ENCODE results near the gene SHC2. TPM values are rescaled to one million over a fixed set of nuclear protein-coding genes. Genes with fewer than 3 reads are reported as not detected.
A peak's percentile ranks its signal among the peaks of the same experiment; 100 is the strongest.

Gene SHC2
- total and polyA plus RNA-seq, 9 of the 15 experiments (the other 6 are each of a cell fraction or from before 2014, with no cell fraction given) = 0.14 to 0.36 (median 0.17) TPM; not detected in 5

DNA sequence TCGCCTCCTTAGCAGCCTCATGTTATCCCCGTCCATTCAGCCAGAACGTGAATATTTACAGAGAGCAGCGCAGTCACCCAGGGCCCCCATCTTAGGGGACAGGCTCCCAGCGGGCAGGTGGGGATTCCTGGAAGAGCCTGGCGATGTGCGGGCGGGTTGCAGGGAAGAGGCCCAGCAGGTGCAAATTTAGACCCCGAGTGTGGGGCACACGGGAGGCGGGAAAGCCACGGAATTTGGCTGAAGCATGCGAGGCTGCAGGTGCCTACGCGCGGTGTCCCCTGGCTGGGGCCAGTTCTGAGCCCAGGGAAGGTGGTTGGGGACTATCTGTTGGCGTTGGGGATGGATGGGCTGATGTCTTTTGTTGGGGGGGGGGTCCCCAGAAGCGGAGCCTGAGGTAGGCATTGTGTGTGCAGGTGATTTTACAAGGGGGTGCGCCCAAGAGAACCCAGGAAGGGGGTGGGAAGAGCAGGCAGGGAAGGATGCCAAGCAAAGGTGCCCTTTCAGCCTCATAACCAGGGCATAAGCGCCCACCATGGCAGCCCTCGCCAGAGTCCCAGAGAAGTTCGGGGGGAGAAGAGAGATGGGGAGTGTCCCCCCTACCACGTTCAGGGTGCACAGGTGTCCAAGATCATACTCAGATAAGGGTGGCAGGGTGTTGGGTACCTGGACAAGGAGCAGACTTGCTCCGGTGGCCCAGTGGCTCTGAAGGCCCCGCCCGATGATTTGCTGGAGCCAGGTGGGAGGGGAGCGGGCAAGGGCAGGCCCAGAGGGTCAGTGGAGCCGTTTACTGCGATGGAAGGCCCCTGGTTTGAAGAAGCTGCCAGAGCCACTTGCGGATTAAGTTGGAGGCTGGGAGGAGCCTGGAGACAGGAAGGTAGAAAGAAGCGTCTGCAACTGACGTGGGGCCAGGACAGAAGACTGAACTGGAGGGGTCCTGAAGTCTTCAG is 47.6 kb upstream of the SHC2 start:
- peak overlapping the region; percentile 99; the same call in 1 of the 3 replicates for H3K27ac ChIP-seq (ENCODE audit: extremely low read depth, low read depth, low read length)
- POLR2A ChIA-PET = interaction anchor here (0.6 kb wide), 1 partner anchor 10 kb away, joined by 4 read pairs; no protein-coding TSS in a partner anchor

More for the DNA sequence above, 47.6 kb upstream of the SHC2 start:
- intact Hi-C loops (cut with micrococcal nuclease) = no loop called here
- WGBS (ENCODE audit: insufficient coverage, low coverage, missing lambda C conversion rate) = 37% methylated on average over 32 of the region's 32 CpGs
- in situ Hi-C loops (cut with MboI) = no loop called here
- ATAC-seq = no peak
- FAIRE-seq = no peak
- Histone ChIP-seq H3K9ac (ENCODE audit: insufficient read depth in 1 of 2, low read depth in 2 of 2, low read length in 2 of 2) (peak overlapping the region; percentile 92 to 98), H3K4me3 (peak overlapping the region; percentile 100), H3K79me2 (ENCODE audit: control insufficient read depth, insufficient read depth, low read length) (peaks cover 13% of the 10 kb centered on the region; the same call in 2 of the 3 replicates), H3K36me3 (ENCODE audit: control insufficient read depth, insufficient read depth, low read length) (peaks cover 15% of the 10 kb centered on the region; the same call in 2 of the 3 replicates), H2AFZ (ENCODE audit: low read depth, low read length) (peak overlapping the region; percentile 100), H3K9me1 (ENCODE audit: control insufficient read depth, insufficient read depth, low read length) (peaks cover 2% of the 10 kb centered on the region), H3K27me3 (ENCODE audit: control insufficient read depth in 2 of 2, insufficient read depth in 2 of 2, low read length in 2 of 2) (no peaks in the 10 kb centered on the region; a peak in 1 of 5 replicates), H4K20me1 (replicated peaks; ENCODE audit: control insufficient read depth, insufficient read depth, low read length) (no peaks in the 10 kb centered on the region), H3K4me1 (replicated peaks in 1 of 2; ENCODE audit: control insufficient read depth in 2 of 2, insufficient read depth in 2 of 2, low read length in 2 of 2) (peaks cover 16 to 69% of the 10 kb centered on the region in 2 experiments; a peak in 4 of 5 replicates), H3K9me3 (replicated peaks; ENCODE audit: control insufficient read depth, insufficient read depth, low read depth, low read length) (no peaks in the 10 kb centered on the region), H3K4me2 (ENCODE audit: insufficient read depth, low read length) (peak overlapping the region; percentile 95)
- CTCF ChIA-PET (ENCODE audit: low intra/inter-chr PET ratio) = interaction anchor here (0.6 kb wide), 1 partner anchor 48 kb away, joined by 8 read pairs; no protein-coding TSS in a partner anchor
- peak in 1 of 4 experiments; percentile 24 for DNase-seq (ENCODE audit: extremely low read depth in 1 of 4, low spot score in 3 of 4)
- BruUV-seq (replicated peaks) = TSS peak; percentile 68
- TF ChIP-seq, protein P1, sequence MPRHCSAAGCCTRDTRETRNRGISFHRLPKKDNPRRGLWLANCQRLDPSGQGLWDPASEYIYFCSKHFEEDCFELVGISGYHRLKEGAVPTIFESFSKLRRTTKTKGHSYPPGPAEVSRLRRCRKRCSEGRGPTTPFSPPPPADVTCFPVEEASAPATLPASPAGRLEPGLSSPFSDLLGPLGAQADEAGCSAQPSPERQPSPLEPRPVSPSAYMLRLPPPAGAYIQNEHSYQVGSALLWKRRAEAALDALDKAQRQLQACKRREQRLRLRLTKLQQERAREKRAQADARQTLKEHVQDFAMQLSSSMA (CRISPR knock-in tag; IDR thresholded peaks at IDR 0.05) = no peak
- TF ChIP-seq, protein P2, sequence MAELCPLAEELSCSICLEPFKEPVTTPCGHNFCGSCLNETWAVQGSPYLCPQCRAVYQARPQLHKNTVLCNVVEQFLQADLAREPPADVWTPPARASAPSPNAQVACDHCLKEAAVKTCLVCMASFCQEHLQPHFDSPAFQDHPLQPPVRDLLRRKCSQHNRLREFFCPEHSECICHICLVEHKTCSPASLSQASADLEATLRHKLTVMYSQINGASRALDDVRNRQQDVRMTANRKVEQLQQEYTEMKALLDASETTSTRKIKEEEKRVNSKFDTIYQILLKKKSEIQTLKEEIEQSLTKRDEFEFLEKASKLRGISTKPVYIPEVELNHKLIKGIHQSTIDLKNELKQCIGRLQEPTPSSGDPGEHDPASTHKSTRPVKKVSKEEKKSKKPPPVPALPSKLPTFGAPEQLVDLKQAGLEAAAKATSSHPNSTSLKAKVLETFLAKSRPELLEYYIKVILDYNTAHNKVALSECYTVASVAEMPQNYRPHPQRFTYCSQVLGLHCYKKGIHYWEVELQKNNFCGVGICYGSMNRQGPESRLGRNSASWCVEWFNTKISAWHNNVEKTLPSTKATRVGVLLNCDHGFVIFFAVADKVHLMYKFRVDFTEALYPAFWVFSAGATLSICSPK (IDR thresholded peaks at IDR 0.05; ENCODE audit: borderline replicate concordance) = no peak
- TF ChIP-seq CHCHD3 (CRISPR knock-in tag; IDR thresholded peaks at IDR 0.05) (no peak), MYC (IDR thresholded peaks at IDR 0.05; ENCODE audit: low read depth, low read length) (no peak), MYC (CRISPR knock-in tag; IDR thresholded peaks at IDR 0.05; ENCODE audit: borderline replicate concordance, low read depth) (0 out of 2 replicates have a peak, but pooled peaks have one; percentile 25), BCLAF1 (IDR thresholded peaks at IDR 0.05; ENCODE audit: borderline replicate concordance in 1 of 2, control insufficient read depth in 1 of 2, low read depth in 2 of 2, low read length in 1 of 2) (no peak), TARDBP (IDR thresholded peaks at IDR 0.05) (no peak), KDM4B (IDR thresholded peaks at IDR 0.05; ENCODE audit: borderline replicate concordance in 2 of 2, low read depth in 1 of 2) (no peak)

Data from K562 (cell line).